ENCODE data around the gene DZIP3.
"Not testable (repeated sequence)": the region's sequence is repeated elsewhere in the genome, so short reads cannot be mapped to it uniquely, and the experiment has no call there.

DNA sequence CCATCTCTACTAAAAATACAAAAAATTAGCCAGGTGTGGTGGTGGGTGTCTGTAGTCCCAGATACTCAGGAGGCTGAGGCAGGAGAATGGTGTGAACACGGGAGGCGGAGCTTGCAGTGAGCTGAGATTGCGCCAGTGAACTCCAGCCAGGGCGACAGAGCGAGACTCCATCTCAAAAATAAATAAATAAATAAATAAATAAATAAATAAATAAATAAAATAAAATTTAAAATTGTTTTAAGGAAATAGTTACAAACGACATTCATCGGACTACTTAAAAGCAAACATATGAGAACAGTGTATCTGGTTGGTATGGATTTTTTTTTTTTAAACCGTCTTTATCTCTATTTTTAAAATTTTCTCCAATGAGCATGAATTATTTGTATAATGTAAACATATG is 26.6 kb downstream of the DZIP3 start:
- TF ChIP-seq, protein P1, sequence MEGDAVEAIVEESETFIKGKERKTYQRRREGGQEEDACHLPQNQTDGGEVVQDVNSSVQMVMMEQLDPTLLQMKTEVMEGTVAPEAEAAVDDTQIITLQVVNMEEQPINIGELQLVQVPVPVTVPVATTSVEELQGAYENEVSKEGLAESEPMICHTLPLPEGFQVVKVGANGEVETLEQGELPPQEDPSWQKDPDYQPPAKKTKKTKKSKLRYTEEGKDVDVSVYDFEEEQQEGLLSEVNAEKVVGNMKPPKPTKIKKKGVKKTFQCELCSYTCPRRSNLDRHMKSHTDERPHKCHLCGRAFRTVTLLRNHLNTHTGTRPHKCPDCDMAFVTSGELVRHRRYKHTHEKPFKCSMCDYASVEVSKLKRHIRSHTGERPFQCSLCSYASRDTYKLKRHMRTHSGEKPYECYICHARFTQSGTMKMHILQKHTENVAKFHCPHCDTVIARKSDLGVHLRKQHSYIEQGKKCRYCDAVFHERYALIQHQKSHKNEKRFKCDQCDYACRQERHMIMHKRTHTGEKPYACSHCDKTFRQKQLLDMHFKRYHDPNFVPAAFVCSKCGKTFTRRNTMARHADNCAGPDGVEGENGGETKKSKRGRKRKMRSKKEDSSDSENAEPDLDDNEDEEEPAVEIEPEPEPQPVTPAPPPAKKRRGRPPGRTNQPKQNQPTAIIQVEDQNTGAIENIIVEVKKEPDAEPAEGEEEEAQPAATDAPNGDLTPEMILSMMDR (IDR thresholded peaks at IDR 0.05), result not testable (repeated sequence)
- not testable (repeated sequence) for TF ChIP-seq POLR2A (IDR thresholded peaks at IDR 0.05)
